CD4-positive, alpha-beta T cell treated with Interferon gamma for 1 hour (primary cell): ENCODE data around the gene FYN.

Source experiments
- DNase-seq: peaks from one replicate; pipeline ENCODE4 v3.0.0-alpha.2; 2020

FYN gene

DNA sequence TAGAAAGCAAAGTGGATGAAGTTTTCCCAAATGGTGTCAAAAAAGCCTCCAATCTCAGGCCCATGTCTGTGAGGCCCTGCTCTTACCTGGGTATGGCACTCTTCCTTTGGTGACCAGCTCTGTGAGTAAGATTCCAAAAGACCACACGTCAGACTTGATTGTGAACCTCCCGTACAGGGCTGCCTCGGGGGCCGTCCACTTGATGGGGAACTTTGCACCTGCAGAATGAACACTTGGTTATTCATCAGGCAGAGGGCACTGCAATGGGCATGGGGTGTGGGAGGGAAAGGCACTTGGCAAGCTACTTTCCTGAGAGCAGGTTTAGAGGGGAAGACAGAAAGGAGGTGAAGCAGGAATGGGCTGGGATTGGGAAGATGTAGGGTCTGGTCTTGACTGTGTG, 198.8 kb downstream of the FYN start:
- DNase-seq: no peak

- DNase-seq: no peak
These were observed 199.3 kb downstream of the FYN start for GRCh38 chr6:111673937-111674336.

- no peak for DNase-seq
These were observed 199.7 kb downstream of the FYN start for GRCh38 chr6:111673532-111673931.

DNA sequence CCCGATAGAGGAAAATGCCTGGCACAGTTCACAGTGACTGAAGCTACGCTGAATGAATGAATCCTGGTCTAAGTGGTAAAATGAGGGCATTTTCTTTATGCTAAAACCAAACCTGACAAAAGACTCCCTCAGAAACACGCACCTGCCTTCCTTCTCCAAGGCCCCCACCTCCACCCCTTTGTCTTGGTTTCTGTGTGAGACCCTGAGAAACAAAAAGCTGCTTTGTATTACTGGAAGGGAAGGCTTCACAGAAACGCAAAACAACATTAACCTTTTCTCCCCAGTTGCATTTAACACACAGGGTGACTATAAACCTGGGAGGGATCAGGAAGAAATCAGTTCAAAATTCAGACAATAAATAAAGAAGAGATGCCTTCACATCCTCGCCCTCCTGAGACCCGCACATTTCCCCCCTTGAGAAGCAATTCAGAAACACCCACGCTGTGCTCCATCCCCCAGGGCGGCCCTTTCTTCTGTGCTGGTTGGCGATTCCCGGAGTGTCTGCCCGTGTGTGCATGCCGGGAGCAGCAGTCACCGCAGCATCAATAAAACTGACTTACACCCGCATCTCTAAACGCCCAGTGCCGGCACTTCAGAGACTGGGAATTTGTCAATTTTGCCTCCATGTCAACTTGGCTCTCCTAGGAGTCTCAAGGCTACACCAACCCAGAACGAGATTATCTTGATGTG, 200.3 kb downstream of the FYN start:
- no peak for DNase-seq

DNA sequence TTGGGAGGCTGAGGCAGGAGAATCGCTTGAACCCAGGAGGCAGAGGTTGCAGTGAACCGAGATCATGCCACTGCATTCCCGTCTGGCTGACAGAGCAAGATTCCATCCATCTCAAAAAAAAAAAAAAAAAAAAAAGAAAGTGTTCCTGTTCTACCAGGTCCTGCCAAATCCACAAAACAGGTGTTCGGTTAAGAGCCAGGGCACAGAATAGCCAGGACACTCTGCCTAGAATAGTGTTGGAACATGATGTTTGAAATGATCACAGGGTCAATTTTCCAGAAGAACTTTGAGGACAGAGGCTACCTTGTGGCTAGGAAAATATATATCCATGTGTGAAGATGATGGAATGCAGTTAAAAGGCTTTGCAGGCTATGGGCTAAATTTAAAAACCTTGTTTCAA, 203.9 kb downstream of the FYN start:
- no peak for DNase-seq

GRCh38 chr6:111668410-111668809, 204.8 kb downstream of the FYN start:
- DNase-seq: no peak

- no peak for DNase-seq
These were observed 205.3 kb downstream of the FYN start for GRCh38 chr6:111667931-111668330.

DNA sequence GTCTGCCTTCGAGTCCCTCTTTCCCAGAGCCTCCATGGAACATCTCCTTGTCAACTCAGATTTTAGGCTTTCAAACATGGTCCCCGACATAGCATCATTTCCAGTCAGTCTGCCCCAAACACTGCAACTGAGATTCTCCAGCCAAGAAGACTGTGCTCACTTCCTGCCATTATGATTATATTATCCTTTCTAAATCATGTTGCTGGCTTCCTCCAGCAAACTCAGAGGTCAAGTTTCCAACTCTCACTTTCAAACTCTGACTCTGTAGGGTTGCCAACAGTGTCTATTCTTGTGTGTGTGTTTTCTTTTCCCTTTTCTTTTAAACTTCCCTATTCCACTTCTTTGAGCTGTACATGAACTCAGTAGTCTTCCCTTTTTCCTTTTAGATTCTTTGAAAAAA, 206.4 kb downstream of the FYN start:
- DNase-seq: no peak

DNA sequence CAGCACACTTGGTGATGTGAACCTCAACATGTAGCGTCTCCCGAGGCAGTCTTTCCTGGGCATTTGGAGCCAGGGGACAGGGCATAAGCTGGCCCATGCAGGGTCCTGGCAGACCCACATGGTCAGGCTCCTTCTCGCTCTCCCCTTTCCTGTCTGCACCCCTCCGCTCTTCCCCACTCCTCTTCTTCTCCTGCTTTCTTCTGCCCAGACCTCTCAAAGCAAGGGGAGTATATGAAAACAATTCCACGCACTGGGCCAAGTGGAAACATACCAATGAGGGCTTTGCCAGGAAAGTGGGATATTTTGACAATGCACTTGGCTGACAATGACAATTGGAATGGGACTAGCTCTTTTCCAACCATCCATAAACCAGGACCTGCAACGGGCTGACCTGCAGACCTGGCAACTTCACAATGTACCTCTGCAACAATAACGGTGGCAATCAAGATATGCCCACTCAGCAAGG, 208.7 kb downstream of the FYN start:
- no peak for DNase-seq

- no peak for DNase-seq
These were observed 209.3 kb downstream of the FYN start for GRCh38 chr6:111663692-111664564.

GRCh38 chr6:111662794-111663593, 210.3 kb downstream of the FYN start:
- no peak for DNase-seq

DNA sequence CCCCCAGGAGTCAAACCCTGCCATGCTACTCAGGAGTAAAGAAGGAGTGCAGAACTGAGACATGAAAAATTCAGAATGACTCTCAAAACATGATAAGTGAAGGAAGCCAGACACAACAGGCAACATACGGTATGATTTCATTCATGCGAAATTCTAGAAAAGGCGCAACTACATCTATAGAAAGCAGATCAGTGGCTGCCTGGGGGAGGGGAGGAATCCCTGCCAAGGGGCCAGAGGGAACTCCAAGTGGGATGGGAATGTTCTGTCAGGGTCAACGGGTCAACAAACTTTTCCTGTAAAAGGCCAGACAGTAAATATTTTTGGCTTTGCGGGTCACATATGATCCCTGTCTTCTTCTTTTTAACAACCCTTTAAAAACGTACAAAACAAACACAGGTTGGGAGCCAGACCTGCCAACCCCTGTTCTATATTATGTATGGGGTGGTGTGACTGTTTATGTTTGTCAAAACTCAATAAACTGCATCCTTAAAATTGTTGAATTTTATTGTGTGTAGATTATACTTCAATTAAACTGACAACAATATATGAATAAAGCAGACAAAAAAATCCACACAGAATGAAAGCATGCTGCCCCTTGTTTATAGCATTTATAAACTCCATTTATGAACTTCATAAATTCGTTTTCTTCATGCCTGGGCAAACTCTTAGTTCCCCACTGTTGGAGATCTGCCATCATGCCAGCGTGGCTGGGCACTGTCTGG, 211.0 kb downstream of the FYN start:
- DNase-seq: no peak

DNA sequence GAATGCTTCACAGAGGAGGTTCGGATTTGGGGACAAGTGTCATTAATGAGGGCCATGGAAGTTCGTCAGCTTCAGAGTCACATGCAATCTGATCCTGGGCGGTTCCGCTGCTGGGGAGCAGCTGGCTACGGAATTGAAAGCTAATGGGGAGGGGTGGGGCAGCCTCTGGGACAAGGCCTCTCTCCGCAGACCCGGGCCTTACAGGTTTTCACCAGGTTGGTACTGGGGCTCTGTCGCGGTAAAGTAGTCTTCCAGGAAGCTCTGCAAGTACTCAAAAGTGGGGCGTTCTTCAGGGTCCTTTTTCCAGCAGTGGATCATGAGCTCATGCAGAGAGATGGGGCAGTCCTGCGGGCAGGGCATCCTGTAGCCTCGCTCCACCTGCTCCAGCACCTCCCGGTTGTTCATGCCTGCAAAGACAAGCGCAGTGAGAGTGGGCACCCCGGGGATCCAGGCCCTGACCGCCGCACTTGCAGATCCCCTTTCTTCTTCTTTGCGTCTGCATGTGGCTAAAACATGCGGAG, 211.7 kb downstream of the FYN start:
- DNase-seq: no peak

GRCh38 chr6:111660531-111660930, 212.7 kb downstream of the FYN start:
- no peak for DNase-seq

DNA sequence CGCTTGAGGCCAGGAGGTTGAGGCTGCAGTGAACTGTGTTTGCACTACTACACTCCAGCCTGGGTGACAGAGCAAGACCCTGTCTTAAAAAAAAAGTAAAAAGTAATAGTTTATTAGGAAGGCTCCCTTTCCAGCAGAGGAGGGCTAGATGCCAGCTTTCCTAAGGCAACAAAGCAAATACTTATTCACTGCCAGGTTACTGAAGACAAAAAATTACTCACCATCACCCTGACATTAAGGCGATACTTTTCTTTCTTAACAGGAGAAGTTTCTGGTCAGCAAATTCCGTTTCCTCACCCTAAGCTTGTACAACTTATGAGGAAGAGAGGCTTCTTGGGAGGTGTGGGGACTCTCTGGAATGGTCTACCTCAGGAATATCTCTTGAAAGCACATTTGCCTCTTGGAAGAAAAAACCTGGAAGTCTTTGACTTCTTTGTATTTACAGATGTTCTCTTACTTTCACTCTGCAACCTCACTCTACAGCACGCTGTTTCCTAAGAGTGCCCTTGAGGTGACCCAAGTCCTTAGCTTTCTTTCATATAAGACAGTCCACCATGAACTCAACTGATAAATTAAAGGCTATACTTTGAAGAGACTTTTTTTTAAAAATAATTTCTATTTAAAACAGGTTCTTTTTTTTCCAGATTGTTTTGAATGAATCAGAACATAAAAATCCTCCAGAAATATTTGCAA, 214.6 kb downstream of the FYN start:
- DNase-seq: no peak

DNA sequence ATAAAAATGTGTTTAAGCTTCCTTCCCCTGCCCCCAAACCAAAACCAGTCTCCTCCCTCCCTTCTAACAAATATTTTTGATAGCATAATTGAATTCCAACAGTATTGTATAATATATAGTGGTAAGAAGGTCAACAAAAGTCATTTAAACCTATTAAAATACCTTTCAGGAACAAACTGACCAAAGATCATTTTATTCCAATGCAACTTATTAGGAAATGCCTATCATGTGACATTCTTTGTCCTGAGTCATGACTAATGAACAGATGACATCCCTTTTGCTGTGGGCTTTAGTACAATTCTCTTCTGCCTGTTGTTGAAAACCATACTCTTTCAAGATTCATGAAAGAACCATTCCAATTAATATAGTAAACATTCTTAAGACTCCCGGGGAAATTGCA, 216.1 kb downstream of the FYN start:
- DNase-seq: no peak

DNA sequence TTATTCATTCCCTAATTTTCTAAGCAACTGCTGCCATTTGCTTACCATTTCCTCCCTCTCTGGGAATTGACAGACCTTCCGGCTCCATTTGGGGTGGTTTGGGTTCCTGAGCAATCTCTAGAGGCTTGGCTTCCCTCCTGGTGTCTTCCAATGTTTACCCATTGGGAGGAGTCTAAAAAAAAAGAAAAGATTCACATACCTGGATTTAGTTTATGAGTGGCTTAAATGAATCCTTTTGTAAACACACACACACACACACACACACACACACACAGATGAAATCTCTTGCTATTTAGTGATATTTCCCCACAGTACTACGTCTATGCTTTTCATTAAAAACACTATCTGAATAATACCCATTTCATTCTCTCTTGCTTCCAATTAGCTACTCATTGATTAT, 219.3 kb downstream of the FYN start:
- DNase-seq: no peak

DNA sequence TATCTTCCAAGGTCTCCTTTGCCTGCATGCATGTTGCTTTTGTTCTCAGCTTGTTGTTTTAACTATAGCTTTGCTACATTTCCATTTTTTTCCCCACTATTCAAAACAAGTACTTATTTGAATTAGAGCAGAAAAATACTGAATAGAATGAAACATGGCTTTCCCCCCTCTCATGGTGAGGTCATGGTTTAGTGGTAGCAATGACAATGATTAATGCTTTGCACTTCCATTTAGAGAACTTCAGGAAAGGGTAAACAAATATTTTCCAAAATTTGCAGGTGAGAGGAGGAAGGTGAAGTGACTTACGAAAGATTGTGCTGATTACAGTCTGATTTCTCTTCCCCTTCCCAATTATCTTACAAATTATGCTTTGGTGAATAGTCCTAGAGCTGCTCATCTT, 219.8 kb downstream of the FYN start:
- DNase-seq: no peak

DNA sequence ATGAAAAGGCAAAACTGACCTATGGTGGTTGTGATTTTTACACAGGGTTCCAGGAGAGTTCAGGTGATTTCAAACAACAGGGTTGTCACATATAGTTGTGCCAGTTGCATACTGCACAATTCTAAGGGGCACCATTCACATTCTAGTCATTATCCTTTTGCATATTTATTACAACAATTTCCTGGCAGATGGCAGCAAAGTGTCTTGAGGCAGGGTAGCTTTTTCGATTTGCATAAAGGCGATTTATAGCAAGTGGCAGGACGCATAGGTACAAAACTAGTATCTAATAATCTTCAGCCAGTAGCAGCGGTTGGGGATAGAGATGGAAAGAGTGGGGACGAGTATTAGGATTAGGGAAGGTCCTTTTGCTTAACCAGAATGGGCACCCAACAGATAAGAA, 221.1 kb downstream of the FYN start:
- DNase-seq: no peak

- no peak for DNase-seq
These were observed 221.8 kb downstream of the FYN start for GRCh38 chr6:111651185-111652034.

- no peak for DNase-seq
These were observed 223.2 kb downstream of the FYN start for GRCh38 chr6:111650049-111650448.
